SK-N-SH (cell line): Measurements from ENCODE around the gene ZNF503.

ENCODE experiments used
- CHD2 ChIP-seq: fragments of 150-350 bp; IDR thresholded peaks from 2 replicates; pipeline ENCODE4 v1.6.1; 2018; ENCODE audit warnings: low read length; ENCODE audit not compliant: partially characterized antibody
- EP300 ChIP-seq, 2 experiments: IDR thresholded peaks; 2 replicates each; pipeline versions ENCODE4 v1.4.0 to v1.6.1; 2012; ENCODE audit warnings: borderline replicate concordance in 1 of 2, low read depth in 1 of 2, low read length in 1 of 2
- GATA2 ChIP-seq: sonication (generic); formaldehyde crosslinking; IDR thresholded peaks from 2 replicates; pipeline ENCODE4 v1.5.0; 2020; ENCODE audit warnings: mild to moderate bottlenecking, missing genetic modification reagents
- JUND ChIP-seq: IDR thresholded peaks from 2 replicates; pipeline ENCODE4 v1.4.0; 2012
- MXI1 ChIP-seq: IDR thresholded peaks from 2 replicates; pipeline ENCODE4 v1.6.1; 2012; ENCODE audit warnings: mild to moderate bottlenecking, low read depth, low read length, improper control_type of control experiment
- NFIC ChIP-seq: IDR thresholded peaks from 2 replicates; pipeline ENCODE4 v1.4.0; 2012; ENCODE audit warnings: borderline replicate concordance
- NRF1 ChIP-seq: IDR thresholded peaks from 2 replicates; pipeline ENCODE4 v1.6.1; 2012; ENCODE audit warnings: low read depth, mild to moderate bottlenecking, low read length
- POLR2AphosphoS5 ChIP-seq: IDR thresholded peaks from 2 replicates; pipeline ENCODE4 v1.6.1; 2012; ENCODE audit warnings: low read depth, low read length
- RAD21 ChIP-seq: IDR thresholded peaks from 2 replicates; pipeline ENCODE4 v1.6.1; 2012; ENCODE audit warnings: mild to moderate bottlenecking, low read length
- REST ChIP-seq: IDR thresholded peaks from 2 replicates; pipeline ENCODE4 v1.6.1; 2012; ENCODE audit warnings: mild to moderate bottlenecking, low read depth, low read length, moderate library complexity
- TF ChIP-seq, protein P1 (sequence below): fragments of 200-600 bp; sonication (generic); IDR thresholded peaks from 2 replicates; pipeline ENCODE4 v1.6.1; 2017; ENCODE audit warnings: antibody characterized with exemption, mild to moderate bottlenecking, moderate library complexity

DNA sequence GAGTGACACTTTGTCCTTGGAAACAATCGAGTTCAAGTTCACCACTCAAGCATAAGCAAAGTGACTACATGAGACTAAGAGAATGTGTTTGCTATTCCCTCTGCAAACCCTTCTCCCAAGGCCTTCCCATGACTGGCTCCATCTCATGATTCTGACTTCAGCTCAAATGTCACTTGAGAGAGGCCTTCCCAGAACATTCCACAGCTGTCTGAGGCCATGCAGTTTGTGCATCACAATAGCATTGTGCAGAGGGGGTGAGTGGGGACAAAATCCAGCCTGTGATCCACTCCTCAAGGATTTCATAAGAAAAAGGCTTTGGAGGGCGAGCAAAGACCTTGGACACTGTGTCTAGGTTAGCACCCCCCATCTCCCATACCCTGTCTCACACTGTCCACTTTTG is 23.0 kb upstream of the ZNF503 start:
- TF ChIP-seq, protein P1, sequence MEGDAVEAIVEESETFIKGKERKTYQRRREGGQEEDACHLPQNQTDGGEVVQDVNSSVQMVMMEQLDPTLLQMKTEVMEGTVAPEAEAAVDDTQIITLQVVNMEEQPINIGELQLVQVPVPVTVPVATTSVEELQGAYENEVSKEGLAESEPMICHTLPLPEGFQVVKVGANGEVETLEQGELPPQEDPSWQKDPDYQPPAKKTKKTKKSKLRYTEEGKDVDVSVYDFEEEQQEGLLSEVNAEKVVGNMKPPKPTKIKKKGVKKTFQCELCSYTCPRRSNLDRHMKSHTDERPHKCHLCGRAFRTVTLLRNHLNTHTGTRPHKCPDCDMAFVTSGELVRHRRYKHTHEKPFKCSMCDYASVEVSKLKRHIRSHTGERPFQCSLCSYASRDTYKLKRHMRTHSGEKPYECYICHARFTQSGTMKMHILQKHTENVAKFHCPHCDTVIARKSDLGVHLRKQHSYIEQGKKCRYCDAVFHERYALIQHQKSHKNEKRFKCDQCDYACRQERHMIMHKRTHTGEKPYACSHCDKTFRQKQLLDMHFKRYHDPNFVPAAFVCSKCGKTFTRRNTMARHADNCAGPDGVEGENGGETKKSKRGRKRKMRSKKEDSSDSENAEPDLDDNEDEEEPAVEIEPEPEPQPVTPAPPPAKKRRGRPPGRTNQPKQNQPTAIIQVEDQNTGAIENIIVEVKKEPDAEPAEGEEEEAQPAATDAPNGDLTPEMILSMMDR: no peak
- TF ChIP-seq REST (no peak), CHD2 (no peak), POLR2AphosphoS5 (no peak), EP300 (IDR thresholded peaks at IDR 0.05; ENCODE audit: borderline replicate concordance in 1 of 2, low read depth in 1 of 2, low read length in 1 of 2) (no peak), RAD21 (no peak), GATA2 (CRISPR knock-in tag) (no peak), JUND (no peak), NRF1 (no peak), MXI1 (no peak), NFIC (no peak)
